GM21717 (cell line): ENCODE data around the gene NAV2.
"Not testable (repeated sequence)": the region's sequence is repeated elsewhere in the genome, so short reads cannot be mapped to it uniquely, and the experiment has no call there.

Source experiments
- ATAC-seq: cut with Tn5 transposase; IDR thresholded peaks from one replicate; pipeline ENCODE4 v1.9.1; 2021; ENCODE audit warnings: mild to moderate bottlenecking, moderate library complexity; ENCODE audit not compliant: unreplicated experiment

Gene NAV2

DNA sequence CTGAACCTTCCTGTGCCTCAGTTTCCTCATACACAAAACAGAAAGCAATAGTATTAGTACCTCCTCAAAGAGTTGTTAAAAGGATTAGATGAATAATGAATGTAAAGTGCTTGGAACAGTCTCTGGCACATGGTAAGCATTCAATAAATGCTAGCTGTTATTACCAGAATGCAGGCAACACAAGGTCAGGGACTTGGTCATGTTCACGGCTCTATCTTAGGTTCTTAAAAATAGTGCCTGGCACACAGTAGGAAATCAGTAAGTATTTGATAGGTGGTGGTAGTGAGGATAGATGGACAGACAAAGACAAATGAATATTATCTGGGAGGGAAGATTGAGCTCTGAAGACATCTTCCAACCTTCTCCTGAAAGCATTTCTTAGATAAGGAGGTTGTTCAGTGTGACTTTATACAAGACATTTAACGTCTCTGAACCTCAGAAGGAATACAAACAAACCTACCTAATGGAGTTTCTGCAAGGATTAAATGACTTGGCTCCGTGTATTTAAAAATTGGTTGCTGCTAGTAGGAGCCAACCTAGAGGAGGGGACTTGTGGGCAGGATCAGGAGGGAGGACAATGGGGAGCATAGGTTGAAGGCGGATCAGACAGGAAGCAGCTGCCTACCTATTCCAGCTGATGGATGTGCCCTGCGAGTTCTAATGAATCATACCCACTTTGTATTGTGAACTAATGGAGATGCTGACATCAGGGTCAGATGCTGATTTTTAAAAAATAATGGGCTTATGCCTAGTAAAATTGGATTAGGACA lies 353.6 kb downstream of the NAV2 start:
- no peak for ATAC-seq

DNA sequence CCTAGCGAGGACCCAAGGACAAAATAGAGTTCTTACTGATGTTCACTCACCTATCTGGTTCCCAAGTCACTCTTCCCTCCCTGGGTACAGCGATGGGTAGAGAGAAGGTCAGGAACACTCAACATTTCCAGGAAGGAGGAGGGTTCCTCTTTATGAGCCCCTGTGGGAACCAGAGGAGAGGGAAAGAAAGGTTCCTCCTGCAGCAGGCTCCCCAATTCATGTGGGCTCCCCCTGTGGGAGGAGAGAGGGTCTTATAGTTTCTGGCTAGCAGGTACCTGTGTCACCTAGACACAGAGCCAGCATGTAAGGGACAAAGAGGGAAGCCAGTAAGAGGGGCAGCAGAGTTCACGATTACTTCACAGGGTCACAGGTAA lies 354.1 kb downstream of the NAV2 start:
- ATAC-seq: no peak

DNA sequence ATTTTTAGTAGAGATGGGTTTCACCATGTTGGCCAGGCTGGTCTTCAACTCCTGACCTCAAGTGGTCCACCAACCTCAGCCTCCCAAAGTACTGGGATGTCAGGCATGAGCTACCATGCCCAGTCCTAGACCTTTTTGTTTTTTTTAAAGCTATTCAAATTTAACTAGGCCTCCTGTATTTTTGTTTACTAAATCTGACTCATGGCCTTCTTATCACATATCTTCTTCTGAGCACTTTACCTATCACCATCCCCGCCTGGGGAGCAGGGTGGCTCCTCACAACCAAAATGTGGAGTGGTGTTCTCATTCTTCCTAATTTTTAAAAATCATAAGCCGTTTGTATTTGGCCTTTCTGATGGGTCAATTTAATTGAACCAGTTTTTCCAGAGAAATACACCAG lies 355.0 kb downstream of the NAV2 start:
- ATAC-seq: no peak

DNA sequence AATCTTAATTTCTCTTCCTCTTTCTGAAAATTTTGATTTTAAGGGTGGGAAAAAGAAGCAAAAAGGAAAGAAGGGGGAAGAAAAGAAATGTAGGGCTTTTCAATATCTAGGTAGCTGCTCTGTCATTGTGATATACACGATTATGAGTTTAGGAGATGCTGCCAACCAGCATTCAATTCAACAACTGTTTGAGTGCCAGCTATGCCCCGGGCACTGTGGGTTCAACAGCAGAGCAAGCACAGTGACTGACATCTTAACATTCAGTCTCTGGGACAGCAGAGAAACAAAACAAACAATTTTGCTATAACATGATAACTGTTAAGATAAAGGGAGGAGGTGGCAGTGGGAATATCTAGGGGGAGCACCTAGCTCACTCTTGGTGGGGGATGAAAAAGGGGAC lies 356.1 kb downstream of the NAV2 start:
- no peak for ATAC-seq

DNA sequence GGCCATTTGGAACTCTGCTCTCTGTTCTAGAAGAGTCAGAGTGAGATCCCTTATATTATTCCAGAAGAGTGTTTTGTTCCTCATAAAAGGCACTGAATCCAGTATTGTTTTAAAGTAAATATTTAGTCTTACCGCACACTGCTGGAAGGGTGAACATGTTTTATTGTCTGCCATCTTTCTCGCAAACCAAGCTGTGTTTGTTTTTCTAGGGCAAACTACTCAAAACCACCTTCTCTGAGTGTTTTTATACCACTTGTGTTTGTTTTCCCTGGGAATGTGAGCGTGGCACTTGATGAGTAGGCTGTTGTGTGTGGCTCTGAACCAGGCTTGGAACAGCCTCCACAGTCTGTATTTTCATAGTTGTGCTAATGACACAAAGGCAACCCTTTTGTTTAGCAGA lies 357.8 kb downstream of the NAV2 start:
- no peak for ATAC-seq

DNA sequence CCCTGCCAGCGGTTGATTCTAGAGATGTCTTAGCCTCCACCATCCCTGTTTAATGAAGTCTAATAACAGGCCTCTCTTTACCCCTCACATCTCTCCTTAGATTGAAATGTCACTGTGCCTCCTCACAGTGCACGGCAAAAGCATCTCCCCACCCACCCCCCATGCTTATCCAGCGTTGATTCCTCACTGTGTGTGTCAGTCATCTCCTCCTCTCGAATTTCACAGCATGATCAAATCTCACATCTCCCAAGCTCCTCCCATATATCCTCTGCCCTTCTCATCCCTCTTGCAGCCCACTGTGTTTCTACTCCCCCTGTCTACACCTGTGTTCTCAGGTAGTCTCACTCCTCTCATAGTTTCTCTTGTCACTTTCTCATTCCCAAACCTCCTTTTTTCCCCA lies 363.0 kb downstream of the NAV2 start:
- ATAC-seq: no peak

DNA sequence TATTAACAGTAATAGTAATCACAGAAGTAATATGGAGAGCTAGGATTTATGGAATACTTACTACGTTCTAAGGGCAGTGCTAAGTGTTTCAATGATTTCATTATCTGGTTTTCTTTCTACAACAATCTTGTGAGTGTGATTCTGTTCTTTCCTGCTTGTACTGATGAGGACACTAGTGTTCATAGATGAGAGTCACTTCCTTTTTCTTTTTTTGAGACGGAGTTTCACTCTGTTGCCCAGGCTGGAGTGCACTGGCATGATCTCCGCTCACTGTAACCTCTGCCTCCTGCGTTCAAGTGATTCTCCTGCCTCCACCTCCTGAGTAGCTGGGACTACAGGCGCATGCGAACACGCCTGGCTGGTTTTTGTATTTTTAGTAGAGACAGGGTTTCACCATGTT lies 366.2 kb downstream of the NAV2 start:
- ATAC-seq: no peak

DNA sequence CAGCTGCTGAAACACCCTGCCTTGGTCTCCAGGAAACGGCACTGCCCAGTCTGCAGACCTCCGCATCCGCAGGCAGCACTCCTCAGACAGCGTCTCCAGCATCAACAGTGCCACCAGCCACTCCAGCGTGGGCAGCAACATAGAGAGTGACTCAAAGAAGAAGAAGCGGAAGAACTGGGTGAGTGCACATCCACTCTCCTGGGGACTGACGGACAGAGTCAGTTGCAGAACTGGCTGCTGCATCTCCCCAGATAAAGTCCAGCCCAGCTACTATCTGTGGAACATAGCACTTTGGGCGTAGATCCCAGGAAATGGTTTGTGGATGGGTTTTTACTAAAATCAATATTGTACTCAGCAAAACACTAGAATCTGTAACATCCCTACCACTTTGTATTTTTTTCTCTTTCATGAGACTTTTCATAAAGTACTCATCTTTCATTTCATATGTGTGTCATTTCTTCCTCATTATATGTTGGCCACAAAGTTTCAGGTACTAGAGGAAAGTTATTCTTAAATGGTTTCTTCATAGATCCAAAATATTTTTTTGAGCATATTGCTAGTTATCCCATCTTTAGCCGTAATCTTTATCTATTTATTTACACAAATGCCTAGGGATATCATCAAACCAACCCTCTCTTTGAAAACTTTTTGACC lies 367.5 kb downstream of the NAV2 start:
- no peak for ATAC-seq

DNA sequence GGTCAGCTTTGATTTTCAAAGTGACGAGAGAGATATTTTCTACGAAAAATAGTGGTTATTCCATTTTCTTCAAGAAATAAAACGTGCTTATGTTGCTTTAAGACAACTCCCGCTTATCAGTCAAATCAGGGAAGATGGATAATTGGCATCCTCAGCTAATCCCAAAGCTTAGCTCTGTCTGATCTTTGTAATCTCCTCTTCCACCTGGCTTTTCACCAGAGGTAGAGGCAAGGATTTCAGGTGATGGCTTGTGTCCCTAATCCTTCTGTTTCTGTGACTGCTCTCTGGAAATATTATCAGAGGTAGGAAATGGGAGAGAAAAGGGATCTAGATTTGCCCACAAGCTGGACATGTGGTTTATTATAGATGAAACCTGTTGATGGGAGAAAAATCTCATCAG lies 368.7 kb downstream of the NAV2 start:
- no peak for ATAC-seq

DNA sequence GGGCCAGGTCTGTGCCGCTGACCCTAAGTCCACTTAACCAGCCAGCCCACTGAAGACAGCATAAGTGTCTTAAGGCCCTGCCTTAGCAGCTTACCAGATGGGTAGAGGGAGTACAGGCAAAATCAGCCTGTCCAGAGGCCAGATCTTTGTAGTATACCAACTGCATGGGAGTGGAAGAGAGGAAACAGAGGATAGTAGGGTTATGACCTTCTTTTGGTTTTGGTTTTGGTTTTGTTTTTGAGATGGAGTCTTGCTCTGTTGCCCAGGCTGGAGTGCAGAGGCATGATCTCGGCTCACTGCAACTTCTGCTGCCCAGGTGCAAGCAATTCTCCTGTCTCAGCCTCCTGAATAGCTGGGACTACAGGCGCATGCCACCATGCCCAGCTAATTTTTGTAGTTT lies 371.2 kb downstream of the NAV2 start:
- not testable (repeated sequence) for ATAC-seq

DNA sequence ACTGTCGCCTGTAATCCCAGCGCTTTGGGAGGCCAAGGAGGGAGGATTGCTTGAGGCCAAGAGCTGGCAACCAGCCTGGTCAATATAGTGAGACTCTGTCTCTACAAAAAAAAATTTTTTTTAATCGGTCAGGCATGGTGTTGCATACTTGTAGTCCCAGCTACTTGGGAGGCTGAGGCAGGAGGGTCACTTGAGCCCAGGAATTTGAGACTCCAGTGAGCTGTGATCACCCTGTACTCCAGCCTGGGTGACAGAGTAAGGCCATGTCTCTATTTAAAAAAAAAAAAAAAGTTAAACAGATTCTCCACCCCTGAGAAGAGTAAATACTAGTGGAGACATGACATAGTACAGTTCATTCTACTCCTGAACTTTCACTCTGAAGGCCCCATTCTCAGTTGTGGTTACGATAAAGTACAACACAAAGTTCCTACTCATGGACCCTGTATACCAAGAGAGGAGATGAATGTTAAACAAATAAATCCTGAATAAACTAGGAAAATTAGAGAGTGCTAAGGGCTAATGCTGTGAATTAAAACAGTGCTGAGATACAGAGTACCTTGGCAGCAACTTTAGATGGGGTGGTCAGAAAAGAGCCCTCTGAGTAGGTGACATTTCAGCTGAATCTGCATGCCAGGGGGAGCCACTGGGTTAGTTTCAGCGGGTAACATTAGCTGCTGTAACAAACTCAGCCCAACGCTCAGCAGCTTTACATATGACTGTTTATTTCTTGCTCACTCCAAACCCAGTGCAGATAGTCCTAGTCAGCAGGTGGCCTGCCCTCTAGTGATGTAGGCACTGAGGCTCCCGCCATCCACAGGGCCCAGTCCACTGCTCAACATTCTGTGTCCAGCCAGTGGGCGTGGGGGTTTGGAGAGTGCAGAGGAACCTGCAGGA lies 372.5 kb downstream of the NAV2 start:
- no peak for ATAC-seq

DNA sequence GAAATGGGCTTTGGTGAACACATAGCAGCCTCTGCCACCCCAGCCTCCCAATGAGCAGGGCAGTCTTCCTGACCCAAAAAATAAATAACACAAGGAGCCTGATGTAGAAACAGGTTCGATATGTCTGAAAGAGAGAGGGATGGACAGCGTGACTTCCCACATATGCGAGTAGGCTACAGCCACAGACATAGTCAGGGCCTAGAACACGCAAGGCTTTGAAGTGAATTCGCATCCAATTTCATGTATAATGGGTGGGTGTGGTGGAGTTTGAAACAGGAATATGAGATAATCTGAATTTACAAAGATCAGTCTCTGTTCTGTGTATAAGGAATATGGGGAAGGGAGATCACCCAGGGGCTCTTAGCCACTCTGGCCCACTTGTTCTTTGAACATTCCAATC lies 373.3 kb downstream of the NAV2 start:
- ATAC-seq: no peak

DNA sequence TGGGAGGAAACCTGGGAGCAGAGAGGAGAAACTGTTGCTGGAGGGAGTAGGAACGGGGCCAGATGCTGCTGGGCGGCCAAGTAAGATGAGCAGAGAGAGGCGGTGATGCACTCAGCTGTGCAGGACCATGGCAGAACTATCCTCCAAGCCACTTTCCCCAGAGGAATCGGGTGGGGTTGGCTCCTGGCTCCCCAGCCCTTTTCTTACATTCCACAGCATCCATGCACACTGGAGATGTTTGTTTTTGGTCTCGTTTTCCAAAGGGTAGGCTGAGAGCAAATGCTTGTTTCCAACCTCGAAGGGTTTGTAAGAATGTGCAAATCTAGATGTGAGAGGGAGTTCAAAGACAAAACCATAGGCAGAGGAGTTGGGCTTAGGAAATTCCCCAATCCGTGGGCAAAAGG lies 374.5 kb downstream of the NAV2 start:
- ATAC-seq: no peak

DNA sequence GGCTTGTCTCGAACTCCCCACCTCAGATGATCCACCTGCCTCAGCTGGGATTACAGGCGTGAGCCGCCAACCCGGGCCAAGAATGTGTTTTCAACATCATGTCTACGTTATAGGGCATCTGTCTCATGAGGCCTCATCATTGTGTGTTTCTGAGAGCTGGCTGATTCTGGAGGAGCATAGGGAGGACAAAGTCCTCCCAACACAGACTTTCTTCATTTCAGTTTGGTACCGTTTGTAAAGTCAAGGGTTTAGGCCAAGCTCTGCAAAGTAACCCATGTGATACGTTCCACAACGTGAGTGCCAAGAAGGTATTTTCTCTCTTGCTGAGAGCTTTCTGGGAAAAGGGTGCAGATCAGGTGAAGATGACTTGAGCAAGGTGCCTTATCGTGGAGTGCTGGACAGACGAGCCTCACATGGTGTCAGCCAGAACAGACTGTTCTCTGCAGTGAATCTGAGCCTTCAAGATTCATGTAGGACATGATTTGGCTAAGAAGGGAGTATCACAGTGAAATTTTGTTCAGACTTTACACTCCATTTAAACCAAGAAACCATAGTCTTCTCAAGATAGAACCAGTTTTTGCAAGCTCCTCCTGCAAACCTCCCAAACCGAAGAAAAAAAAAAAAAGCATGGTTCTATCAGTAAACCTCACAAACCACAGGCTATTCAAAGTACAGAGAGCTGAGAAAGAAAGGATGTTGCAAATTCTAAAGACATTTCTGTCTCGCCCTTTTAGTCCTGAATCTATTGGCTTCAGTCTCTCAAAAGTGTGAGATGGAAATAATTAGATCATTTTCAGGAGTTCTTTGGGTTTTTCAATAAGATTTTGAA lies 376.0 kb downstream of the NAV2 start:
- ATAC-seq: no peak

DNA sequence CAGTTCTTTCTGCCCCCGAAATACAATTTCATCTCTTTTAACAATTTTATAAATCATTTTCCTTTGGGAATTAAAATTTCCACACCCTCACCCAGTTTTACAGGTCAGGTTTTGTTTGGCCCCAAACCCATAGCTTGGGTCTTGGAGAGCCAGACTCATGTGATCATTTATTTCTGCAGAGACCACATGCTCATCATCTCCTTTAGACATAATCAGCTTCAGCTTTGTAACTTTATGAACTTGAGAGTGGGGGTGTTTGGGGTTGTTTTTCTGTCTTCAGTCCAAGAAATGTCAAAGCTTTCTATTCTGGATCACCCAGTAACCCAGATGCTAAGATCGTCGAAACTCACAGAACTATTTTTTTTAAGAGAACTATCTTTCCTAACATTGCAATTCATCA lies 376.7 kb downstream of the NAV2 start:
- ATAC-seq: no peak

DNA sequence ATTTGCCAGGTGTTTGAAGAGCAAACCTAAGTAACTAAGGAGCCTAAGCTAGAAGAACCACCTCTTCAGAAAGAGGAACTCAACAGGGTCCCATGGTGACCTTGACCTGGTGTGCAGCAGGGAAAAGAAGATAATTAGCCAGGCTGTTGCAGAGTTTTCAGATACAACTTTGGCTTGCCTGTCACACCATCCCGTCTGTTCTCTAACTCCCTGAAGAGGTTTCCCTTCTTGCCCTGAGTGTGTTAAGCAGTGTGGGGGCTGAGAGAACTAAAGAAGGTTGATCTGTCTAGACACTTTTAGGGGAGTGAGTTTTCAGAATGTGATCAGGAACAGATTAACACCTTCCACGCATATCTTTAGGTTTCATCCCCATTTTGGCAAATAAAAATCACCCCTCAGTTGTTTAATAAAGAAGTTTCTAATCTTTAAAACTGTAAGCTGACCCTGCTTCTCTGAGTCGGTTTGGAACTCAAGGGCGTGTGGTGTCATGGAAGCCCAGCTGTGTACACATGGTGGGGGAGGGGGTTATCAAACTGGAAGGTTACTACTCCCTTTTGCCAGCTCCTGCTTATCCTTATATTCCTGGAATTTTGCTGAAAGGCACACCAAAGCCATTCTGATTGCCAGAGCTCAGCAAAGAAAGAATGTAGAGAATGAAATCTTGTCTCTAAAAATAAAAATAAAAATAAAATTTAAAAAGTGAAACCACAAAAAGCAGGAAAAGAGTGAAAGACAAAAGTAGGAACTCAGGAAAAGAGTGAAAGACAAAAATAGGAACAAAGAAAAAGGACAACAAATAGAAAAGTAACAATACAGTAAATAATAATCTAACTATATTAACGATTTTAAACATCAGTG lies 377.4 kb downstream of the NAV2 start:
- no peak for ATAC-seq

DNA sequence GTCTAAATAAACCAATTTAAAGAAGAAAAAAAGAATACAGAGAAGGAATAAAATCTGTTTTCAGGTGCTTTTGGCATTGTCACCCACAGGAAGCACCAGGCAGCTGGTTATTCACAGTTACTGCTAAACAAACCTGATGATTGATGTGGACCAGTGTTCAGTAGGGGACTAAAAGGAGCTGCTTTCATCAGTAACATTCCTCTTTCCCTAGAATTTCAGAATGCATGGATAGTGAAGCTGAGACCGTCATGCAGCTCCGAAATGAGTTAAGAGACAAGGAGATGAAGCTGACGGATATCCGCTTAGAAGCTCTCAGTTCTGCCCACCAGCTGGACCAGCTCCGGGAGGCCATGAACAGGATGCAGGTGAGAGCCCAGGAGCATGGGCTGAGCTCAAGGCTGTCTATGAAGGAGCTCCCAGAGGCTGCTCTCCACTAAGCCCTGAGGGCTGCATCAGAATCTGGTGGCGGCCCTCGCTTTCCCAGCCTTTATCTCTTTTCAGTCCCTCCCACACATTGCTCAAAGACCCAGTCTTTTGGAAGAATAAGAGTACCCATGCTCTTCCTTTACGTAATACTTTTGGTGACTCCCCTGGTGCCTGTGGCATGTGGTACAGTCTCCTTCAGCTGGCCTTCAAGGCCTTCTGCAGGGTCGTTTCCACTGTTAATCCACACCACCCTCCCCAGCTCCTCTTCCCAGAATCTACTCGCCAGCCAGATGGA lies 378.2 kb downstream of the NAV2 start:
- no peak for ATAC-seq

DNA sequence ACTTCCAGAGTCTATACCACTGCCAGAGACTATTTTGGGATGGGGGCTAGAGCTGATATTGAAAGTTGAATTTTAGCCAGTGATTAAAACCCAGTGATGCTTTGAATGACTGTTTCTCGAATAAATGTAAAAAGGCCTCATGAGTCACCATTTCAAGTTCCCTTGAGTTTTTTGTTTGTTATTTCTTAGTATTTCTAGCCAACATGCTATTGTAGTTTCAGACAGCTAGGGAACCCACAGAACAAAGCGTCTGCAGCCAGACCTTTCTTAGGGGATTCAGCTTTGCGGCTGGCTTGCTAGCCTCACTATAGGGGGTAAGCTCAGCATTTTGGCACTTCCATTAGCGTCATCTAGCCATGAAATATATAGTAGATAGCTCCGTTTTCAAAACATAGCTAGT lies 381.1 kb downstream of the NAV2 start:
- no peak for ATAC-seq

DNA sequence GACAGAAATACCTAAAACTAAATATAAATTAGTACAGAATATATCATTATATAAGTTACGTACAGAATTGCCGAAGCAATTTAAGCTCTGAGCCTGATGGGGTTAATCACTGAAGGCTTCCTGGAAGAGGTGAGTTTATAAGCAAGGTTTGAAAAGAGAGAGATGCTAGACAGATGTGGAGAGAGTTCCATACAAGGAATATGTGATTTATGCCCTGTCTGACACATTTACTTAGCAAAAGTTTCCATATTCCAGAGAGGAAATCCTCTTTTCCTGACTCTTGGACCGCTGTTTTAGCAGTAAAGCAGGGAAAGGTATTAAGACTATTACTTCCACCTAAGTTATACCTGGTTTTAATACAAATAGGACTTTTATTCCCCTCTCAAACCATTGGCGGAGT lies 382.6 kb downstream of the NAV2 start:
- no peak for ATAC-seq
